AG04450 (cell line): ENCODE data around the gene DICER1. TPM values are rescaled to one million over a fixed set of nuclear protein-coding genes. Genes with fewer than 3 reads are reported as not detected.

Source experiments
- CTCF ChIA-PET: fragments of 300-600, 350-600 bp; formaldehyde crosslinking; extraction: SDS; loops from one replicate; lab custom pipeline; 2022; ENCODE audit warnings: antibody characterized with exemption, inconsistent platforms; lab: Charles Lee
- POLR2A ChIA-PET: fragments of 350-600 bp; formaldehyde crosslinking; extraction: SDS; loops from one replicate; lab custom pipeline; 2021; ENCODE audit warnings: antibody characterized with exemption, inconsistent platforms; lab: Yijun Ruan, JAX
- DNase-seq: peaks from one replicate; pipeline ENCODE4 v3.0.0-alpha.2; 2011; ENCODE audit warnings: low read depth, low spot score
- H3K27ac ChIP-seq: one replicate; pipeline ENCODE4 v1.5.1; 2012; ENCODE audit warnings: low read depth, low read length, control low read depth
- H3K27me3 ChIP-seq: one replicate; pipeline ENCODE4 v1.6.0; 2012; ENCODE audit warnings: low read length; ENCODE audit not compliant: control insufficient read depth, insufficient read depth
- H3K4me3 ChIP-seq: 2 replicates; pipeline ENCODE4 v1.5.1; 2011; ENCODE audit warnings: mild to moderate bottlenecking, low read depth, low read length, control low read depth
- H3K9me3 ChIP-seq: 2 replicates; pipeline ENCODE4 v1.5.1; 2012; ENCODE audit warnings: low read length; ENCODE audit not compliant: control insufficient read depth, insufficient read depth
- polyA plus RNA-seq: library from polyadenylated mRNA; depleted of rRNA; stranded (reverse); fragments of >200 nt; gene quantifications from 2 replicates; pipeline ENCODE4 v1.2.3, GENCODE V29; 2011
- TF ChIP-seq, protein P1 (sequence below): IDR thresholded peaks from 2 replicates; pipeline ENCODE4 v1.5.1; 2011; ENCODE audit warnings: low read depth, low read length, control low read depth, inconsistent platforms

The DICER1 gene
- polyA plus RNA-seq, 1 experiment: 25.1 TPM

DNA sequence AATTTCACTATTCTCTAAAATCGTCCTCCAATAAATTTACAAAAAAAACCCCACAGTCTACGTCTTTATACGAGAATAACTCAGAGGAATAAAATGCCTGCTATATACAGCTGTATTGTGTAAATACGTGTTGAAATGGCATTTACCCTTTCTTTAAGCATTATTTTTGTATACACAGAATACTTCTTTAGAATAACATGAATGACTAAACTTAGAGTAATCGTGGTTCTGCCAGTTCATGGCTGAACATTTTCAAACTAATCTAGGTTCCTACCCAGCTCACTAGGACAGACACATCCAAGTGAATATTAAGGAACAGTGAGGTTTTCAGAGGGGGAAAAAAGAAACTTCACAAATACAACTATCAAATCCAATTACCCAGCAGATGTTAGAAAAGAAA lies 24.6 kb downstream of the DICER1 start:
- CTCF ChIA-PET: interaction anchor here (1.2 kb wide), 1 partner anchor 299 kb away, joined by 3 read pairs; no protein-coding TSS in a partner anchor
- POLR2A ChIA-PET: interaction anchor here (1.2 kb wide), 1 partner anchor 25 kb away, joined by 6 read pairs; the partner anchor contains the start of gene DICER1
- no peaks in the 10 kb centered on the region for H3K9me3 ChIP-seq
- no peak overlapping the region for H3K4me3 ChIP-seq
- TF ChIP-seq, protein P1, sequence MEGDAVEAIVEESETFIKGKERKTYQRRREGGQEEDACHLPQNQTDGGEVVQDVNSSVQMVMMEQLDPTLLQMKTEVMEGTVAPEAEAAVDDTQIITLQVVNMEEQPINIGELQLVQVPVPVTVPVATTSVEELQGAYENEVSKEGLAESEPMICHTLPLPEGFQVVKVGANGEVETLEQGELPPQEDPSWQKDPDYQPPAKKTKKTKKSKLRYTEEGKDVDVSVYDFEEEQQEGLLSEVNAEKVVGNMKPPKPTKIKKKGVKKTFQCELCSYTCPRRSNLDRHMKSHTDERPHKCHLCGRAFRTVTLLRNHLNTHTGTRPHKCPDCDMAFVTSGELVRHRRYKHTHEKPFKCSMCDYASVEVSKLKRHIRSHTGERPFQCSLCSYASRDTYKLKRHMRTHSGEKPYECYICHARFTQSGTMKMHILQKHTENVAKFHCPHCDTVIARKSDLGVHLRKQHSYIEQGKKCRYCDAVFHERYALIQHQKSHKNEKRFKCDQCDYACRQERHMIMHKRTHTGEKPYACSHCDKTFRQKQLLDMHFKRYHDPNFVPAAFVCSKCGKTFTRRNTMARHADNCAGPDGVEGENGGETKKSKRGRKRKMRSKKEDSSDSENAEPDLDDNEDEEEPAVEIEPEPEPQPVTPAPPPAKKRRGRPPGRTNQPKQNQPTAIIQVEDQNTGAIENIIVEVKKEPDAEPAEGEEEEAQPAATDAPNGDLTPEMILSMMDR: no peak
- H3K27me3 ChIP-seq: no peaks in the 10 kb centered on the region
- no peak for DNase-seq
- no peak overlapping the region for H3K27ac ChIP-seq

DNA sequence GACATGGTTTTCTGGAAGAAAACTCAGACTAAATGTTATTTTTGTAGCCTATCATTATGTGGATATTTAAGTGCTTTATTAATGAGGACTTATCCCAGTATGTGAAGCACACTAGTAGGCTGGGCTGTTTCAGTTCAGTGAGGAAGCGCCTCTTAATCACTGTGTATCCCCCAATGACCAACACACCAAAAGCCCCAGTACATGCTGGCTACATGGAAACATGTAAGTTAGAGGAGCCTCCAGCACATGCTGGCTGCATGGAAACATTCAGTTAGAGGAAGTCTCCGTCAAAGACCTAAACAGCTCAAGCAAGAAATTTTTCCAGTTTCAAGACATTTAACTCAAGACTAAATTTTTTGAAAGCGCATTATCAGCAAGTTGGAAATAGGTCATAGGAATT lies 26.8 kb downstream of the DICER1 start:
- CTCF ChIA-PET: no interaction called here
- DNase-seq: no peak
- Histone ChIP-seq H3K27ac (no peak overlapping the region), H3K4me3 (no peak overlapping the region), H3K9me3 (no peaks in the 10 kb centered on the region), H3K27me3 (no peaks in the 10 kb centered on the region)
- TF ChIP-seq, protein P1: no peak
- POLR2A ChIA-PET: no interaction called here

DNA sequence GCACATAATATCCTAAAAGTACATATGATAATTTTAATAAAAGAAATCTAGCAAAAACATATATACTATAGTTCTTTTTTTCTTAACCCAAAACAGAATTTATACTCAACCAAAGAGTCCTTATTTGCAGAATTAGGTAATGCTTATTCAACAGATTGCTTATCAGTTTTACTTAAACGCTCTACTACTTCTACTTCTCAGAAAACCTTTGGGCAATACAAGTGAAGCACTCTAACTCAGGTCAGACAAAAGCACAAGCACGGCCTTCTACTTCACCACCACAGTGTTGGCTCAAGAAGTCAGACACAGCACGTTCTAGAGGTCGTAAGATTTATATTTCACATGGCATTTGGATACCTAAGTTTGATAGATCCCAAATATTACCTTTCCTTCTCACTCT lies 29.2 kb downstream of the DICER1 start:
- POLR2A ChIA-PET: no interaction called here
- no peaks in the 10 kb centered on the region for H3K27me3 ChIP-seq
- CTCF ChIA-PET: no interaction called here
- no peak for DNase-seq
- no peak overlapping the region for H3K27ac ChIP-seq
- no peaks in the 10 kb centered on the region for H3K9me3 ChIP-seq
- TF ChIP-seq, protein P1: no peak
- H3K4me3 ChIP-seq: no peak overlapping the region

DNA sequence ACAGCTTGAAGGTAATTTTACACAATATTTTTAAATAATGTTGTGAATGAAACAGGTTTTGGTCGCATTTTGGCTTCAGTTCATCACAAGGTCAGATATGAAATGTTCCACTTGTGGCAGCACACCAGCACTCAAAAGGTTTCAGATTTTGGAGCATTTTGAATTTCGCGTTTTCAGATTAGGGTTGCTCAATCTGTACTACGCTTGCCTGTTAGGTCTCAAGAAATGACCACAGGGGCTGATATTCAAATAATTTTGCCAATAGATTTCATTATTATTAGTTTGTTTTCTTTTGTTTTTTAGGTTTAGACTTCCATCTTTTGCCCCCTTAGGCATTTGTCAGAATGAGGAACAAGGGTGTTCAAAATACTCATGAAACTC lies 29.8 kb downstream of the DICER1 start:
- H3K4me3 ChIP-seq: no peak overlapping the region
- H3K27me3 ChIP-seq: no peaks in the 10 kb centered on the region
- ChIA-PET CTCF (no interaction called here), POLR2A (no interaction called here)
- H3K27ac ChIP-seq: no peak overlapping the region
- TF ChIP-seq, protein P1: no peak
- DNase-seq: no peak
- no peaks in the 10 kb centered on the region for H3K9me3 ChIP-seq

DNA sequence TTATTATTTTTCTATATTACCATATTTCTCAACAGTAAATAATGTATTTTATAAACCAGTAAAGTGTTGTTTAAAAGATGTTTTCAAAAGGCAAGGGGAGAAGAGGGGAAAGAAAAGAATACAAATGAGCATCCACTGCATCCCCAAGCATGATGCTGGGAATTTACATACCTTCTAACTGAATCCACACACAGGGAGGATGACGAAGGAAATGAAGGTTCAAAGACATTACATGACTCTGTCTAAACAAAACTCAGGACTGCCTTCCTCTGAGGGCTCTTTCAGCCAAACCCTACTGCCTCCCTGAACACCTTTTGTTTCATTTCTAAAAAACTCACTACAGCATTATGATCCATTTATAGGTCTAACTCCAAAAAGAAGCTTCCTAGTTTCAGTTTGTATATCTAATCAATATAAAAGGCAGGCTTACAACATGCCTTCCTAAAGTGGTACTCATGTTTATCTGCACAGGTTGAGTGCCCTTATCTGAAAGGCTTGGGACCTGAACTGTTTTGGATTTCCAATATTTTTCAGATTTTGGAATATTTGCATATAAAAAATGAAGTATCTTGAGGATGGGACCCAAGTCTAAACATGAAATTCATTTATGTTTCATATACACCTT lies 30.3 kb downstream of the DICER1 start:
- CTCF ChIA-PET: no interaction called here

More for the DNA sequence above, 30.3 kb downstream of the DICER1 start:
- POLR2A ChIA-PET: no interaction called here
- TF ChIP-seq, protein P1: no peak
- H3K27ac ChIP-seq: no peak overlapping the region
- H3K27me3 ChIP-seq: no peaks in the 10 kb centered on the region
- H3K9me3 ChIP-seq: no peaks in the 10 kb centered on the region
- H3K4me3 ChIP-seq: no peak overlapping the region
- DNase-seq: no peak
